ENCODE measurements around the gene ZFAND2A.
"Not testable (repeated sequence)": the region's sequence is repeated elsewhere in the genome, so short reads cannot be mapped to it uniquely, and the experiment has no call there.

Gene ZFAND2A

GRCh38 chr7:1175597-1175966, 15.6 kb upstream of the ZFAND2A start:
- no peak for DNase-seq (ENCODE audit: low read depth)

- no peak for DNase-seq (ENCODE audit: low read depth)
Observed at GRCh38 chr7:1174881-1175596, 15.0 kb upstream of the ZFAND2A start.

- DNase-seq (ENCODE audit: low read depth) = no peak
Observed at GRCh38 chr7:1174002-1174401, 14.0 kb upstream of the ZFAND2A start.

GRCh38 chr7:1172666-1173523, 12.9 kb upstream of the ZFAND2A start:
- no peak for DNase-seq (ENCODE audit: low read depth)

GRCh38 chr7:1171516-1171915, 11.5 kb upstream of the ZFAND2A start:
- not testable (repeated sequence) for DNase-seq (ENCODE audit: low read depth)

GRCh38 chr7:1170741-1171501, 10.9 kb upstream of the ZFAND2A start:
- DNase-seq (ENCODE audit: low read depth) = no peak

- DNase-seq (ENCODE audit: low read depth) = peak; percentile 92
Observed at GRCh38 chr7:1169409-1170368, 9.7 kb upstream of the ZFAND2A start.

- no peak for DNase-seq (ENCODE audit: low read depth)
Observed at GRCh38 chr7:1168422-1168821, 8.4 kb upstream of the ZFAND2A start.

GRCh38 chr7:1164436-1164835, 4.4 kb upstream of the ZFAND2A start:
- DNase-seq (ENCODE audit: low read depth) = no peak

- DNase-seq (ENCODE audit: low read depth) = no peak
Observed at GRCh38 chr7:1163121-1163520, 3.1 kb upstream of the ZFAND2A start.

GRCh38 chr7:1160670-1161021, 650 bp upstream of the ZFAND2A start:
- DNase-seq (ENCODE audit: low read depth) = no peak

GRCh38 chr7:1159231-1159630, 765 bp downstream of the ZFAND2A start:
- DNase-seq (ENCODE audit: low read depth) = not testable (repeated sequence)

- DNase-seq (ENCODE audit: low read depth) = no peak
Observed at GRCh38 chr7:1158203-1159126, 1.5 kb downstream of the ZFAND2A start.

GRCh38 chr7:1156782-1157535, 3.0 kb downstream of the ZFAND2A start:
- DNase-seq (ENCODE audit: low read depth) = no peak

GRCh38 chr7:1155818-1156781, 3.9 kb downstream of the ZFAND2A start:
- not testable (repeated sequence) for DNase-seq (ENCODE audit: low read depth)

- no peak for DNase-seq (ENCODE audit: low read depth)
Observed at GRCh38 chr7:1154172-1154739, 5.7 kb downstream of the ZFAND2A start.

- no peak for DNase-seq (ENCODE audit: low read depth)
Observed at GRCh38 chr7:1152492-1152891, 7.5 kb downstream of the ZFAND2A start.
